Cardiac muscle cell (in vitro differentiated cells and primary cell): Measurements from ENCODE around the gene SYNCRIP. TPM values are rescaled to one million over a fixed set of nuclear protein-coding genes. Genes with fewer than 3 reads are reported as not detected.

Experiments used
- DNase-seq, 2 donors: peaks; one replicate each; pipeline versions ENCODE4 v3.0.0 to v3.0.0-alpha.2; 2010 to 2017; ENCODE audit warnings: low read depth in 1 of 2, low spot score in 1 of 2
- H3K27ac ChIP-seq: fragments of 200-600 bp; sonication (generic); 2 replicates; pipeline ENCODE4 v1.5.1; 2016
- H3K27me3 ChIP-seq: fragments of 200-600 bp; sonication (generic); 2 replicates; pipeline ENCODE4 v1.6.0; 2016; ENCODE audit warnings: control low read depth
- H3K36me3 ChIP-seq: fragments of 200-600 bp; sonication (generic); 2 replicates; pipeline ENCODE4 v1.5.1; 2016; ENCODE audit warnings: control low read depth
- H3K4me1 ChIP-seq: fragments of 200-600 bp; sonication (generic); 2 replicates; pipeline ENCODE4 v1.8.1; 2017; ENCODE audit warnings: low read depth, mild to moderate bottlenecking, mixed run types
- H3K4me3 ChIP-seq: fragments of 200-600 bp; sonication (generic); 2 replicates; pipeline ENCODE4 v1.5.1; 2016; ENCODE audit warnings: mild to moderate bottlenecking
- H3K9me3 ChIP-seq: fragments of 200-600 bp; sonication (generic); 2 replicates; pipeline ENCODE4 v1.5.1; 2017; ENCODE audit warnings: low read depth, mild to moderate bottlenecking, control low read depth
- polyA plus RNA-seq: library from polyadenylated mRNA; unstranded; fragments of >200 nt; fragmentation: Nextera tagmentation; extraction: Ambion mirVana; gene quantifications from 2 replicates; pipeline ENCODE4 v1.2.1, GENCODE V29; 2016
- total RNA-seq: library from RNA; depleted of rRNA; stranded (reverse); fragments of >200 nt; gene quantifications from 2 replicates; pipeline ENCODE4 v1.2.3, GENCODE V29; 2016
- TF ChIP-seq, protein P1 (sequence below): IDR thresholded peaks from 2 replicates; pipeline ENCODE4 v1.5.1; 2012; ENCODE audit warnings: low read depth, mild to moderate bottlenecking, low read length

Gene SYNCRIP
- total and polyA plus RNA-seq, 2 experiments from 2014 or later, result 40.7 to 48.8 TPM

GRCh38 chr6:85602100-85602499 lies 40.6 kb downstream of the SYNCRIP start:
- Histone ChIP-seq H3K27me3 (no peaks in the 10 kb centered on the region), H3K27ac (no peak overlapping the region)
- DNase-seq, result no peak

DNA sequence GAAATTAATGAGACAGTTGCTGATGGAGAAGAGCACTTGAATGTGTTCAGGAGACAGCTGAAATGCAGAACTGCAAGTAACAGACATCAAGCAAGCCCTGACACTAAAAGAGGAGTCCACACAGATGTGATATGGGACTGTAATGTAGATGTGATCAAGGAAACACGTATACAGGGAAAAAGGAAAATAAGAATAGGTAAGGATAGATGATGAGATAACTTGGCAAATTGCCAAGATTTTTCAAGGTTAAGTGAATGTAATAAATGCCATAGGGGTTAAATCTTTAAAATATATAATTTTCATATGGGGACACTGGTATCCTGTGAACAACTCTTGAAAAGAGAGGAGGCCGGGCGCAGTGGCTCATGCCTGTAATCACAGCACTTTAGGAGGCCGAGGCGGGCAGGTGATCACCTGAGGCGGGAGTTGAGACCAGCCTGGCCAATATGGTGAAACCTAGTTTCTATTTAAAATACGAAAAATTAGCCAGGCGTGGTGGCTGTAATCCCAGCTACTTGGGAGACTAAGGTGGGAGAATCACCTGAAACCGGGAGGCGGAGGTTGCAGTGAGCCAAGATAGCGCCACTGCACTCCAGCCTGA lies 41.9 kb downstream of the SYNCRIP start:
- peak overlapping the region; percentile 18 for H3K27ac ChIP-seq
- H3K9me3 ChIP-seq, result no peaks in the 10 kb centered on the region
- H3K27me3 ChIP-seq, result no peaks in the 10 kb centered on the region
- H3K4me3 ChIP-seq, result no peak overlapping the region
- DNase-seq, result no peak
- H3K4me1 ChIP-seq, result peaks cover 3% of the 10 kb centered on the region
- TF ChIP-seq, protein P1, sequence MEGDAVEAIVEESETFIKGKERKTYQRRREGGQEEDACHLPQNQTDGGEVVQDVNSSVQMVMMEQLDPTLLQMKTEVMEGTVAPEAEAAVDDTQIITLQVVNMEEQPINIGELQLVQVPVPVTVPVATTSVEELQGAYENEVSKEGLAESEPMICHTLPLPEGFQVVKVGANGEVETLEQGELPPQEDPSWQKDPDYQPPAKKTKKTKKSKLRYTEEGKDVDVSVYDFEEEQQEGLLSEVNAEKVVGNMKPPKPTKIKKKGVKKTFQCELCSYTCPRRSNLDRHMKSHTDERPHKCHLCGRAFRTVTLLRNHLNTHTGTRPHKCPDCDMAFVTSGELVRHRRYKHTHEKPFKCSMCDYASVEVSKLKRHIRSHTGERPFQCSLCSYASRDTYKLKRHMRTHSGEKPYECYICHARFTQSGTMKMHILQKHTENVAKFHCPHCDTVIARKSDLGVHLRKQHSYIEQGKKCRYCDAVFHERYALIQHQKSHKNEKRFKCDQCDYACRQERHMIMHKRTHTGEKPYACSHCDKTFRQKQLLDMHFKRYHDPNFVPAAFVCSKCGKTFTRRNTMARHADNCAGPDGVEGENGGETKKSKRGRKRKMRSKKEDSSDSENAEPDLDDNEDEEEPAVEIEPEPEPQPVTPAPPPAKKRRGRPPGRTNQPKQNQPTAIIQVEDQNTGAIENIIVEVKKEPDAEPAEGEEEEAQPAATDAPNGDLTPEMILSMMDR, result no peak
- H3K36me3 ChIP-seq, result no peaks in the 10 kb centered on the region

More at GRCh38 chr6:85602100-85602499, 40.6 kb downstream of the SYNCRIP start:
- H3K9me3 ChIP-seq, result no peaks in the 10 kb centered on the region
- TF ChIP-seq, protein P1, result no peak
- H3K4me1 ChIP-seq, result peaks cover 3% of the 10 kb centered on the region
- H3K36me3 ChIP-seq, result peaks cover 2% of the 10 kb centered on the region
- no peak overlapping the region for H3K4me3 ChIP-seq

GRCh38 chr6:85594197-85594930 lies 48.3 kb downstream of the SYNCRIP start:
- H3K9me3 ChIP-seq, result no peaks in the 10 kb centered on the region
- no peaks in the 10 kb centered on the region for H3K27me3 ChIP-seq
- peak in 1 of 2 donors; percentile 56 for DNase-seq
- H3K4me3 ChIP-seq, result peak overlapping the region; percentile 76
- TF ChIP-seq, protein P1, result no peak
- H3K36me3 ChIP-seq, result no peaks in the 10 kb centered on the region
- no peaks in the 10 kb centered on the region for H3K4me1 ChIP-seq
- peak overlapping the region; percentile 92 for H3K27ac ChIP-seq

DNA sequence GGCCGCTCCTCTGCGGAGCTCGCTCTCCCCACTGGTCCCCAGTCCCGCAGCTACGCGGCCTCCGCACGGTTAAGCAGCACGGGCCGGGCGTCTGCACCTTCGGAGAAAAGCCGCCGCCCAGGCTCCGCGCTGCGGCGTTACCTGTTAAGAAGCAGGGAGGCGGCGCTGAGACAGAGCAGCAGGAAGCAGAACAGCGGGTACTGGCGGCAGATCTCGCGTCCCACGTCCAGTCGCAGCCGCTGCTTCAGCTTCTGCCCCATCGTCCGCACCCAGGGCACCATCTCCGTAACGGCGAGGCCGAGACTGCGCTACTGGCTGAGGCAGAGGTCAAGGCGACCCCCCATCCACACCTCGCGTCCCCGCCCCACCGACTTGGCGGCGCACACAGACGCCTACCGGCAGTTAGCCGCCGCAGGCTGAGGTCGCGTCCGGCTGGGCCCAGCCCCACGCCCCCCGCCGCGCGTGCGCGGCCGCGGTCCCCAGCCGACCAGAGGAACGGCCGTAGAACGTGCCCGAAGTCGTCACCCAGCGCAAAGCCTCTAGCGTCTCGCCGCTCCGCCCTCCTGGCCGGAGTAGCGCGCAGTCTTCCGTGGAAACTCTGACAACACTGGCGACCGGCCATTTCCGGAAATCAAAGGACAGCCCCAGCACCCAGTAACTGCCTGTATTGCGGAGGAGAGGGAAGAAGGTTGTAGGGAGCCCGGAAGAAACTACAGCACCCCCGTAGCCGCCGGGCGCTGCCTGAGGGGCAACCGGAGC lies 49.1 kb downstream of the SYNCRIP start, which contains the start of gene SNX14:
TSS of gene SNX14 (minus strand) at position 421 of the 759 bp plus-strand sequence. CDS start at position 281, 140 bp downstream.
- no peaks in the 10 kb centered on the region for H3K36me3 ChIP-seq
- H3K27ac ChIP-seq, result peak within 1 kb of the TSS; percentile 92

GRCh38 chr6:85592033-85592432 lies 50.7 kb downstream of the SYNCRIP start:
- Histone ChIP-seq H3K4me1 (no peaks in the 10 kb centered on the region), H3K27ac (no peak overlapping the region), H3K9me3 (no peaks in the 10 kb centered on the region), H3K36me3 (no peaks in the 10 kb centered on the region), H3K27me3 (no peaks in the 10 kb centered on the region), H3K4me3 (no peak overlapping the region)
- TF ChIP-seq, protein P1, result no peak
- DNase-seq, result no peak

More for the DNA sequence above, 49.1 kb downstream of the SYNCRIP start, which contains the start of gene SNX14:
- no peaks in the 10 kb centered on the region for H3K4me1 ChIP-seq
- H3K27me3 ChIP-seq, result no peaks in the 10 kb centered on the region
- peak; percentile 95 to 97 for DNase-seq
- no peaks in the 10 kb centered on the region for H3K9me3 ChIP-seq
- TF ChIP-seq, protein P1, result no peak
- peak within 1 kb of the TSS; percentile 76 for H3K4me3 ChIP-seq
